ENCODE results near the gene EMILIN2. TPM values are rescaled to one million over a fixed set of nuclear protein-coding genes. Genes with fewer than 3 reads are reported as not detected.

Gene EMILIN2
- total and polyA plus RNA-seq, 9 of the 15 experiments (the other 6 are each of a cell fraction or from before 2014, with no cell fraction given) = 0.01 to 0.40 (median 0.19) TPM

- no peak for FAIRE-seq
- WGBS (ENCODE audit: insufficient coverage, low coverage, missing lambda C conversion rate) = 92% methylated on average over 1 of the region's 1 CpG
- Histone ChIP-seq H3K4me2 (ENCODE audit: insufficient read depth, low read length) (no peak overlapping the region), H4K20me1 (replicated peaks; ENCODE audit: control insufficient read depth, insufficient read depth, low read length) (no peaks in the 10 kb centered on the region), H3K36me3 (ENCODE audit: control insufficient read depth, insufficient read depth, low read length) (peaks cover 79% of the 10 kb centered on the region), H3K4me1 (replicated peaks in 1 of 2; ENCODE audit: control insufficient read depth in 2 of 2, insufficient read depth in 2 of 2, low read length in 2 of 2) (no peaks in the 10 kb centered on the region), H3K27ac (ENCODE audit: extremely low read depth, low read depth, low read length) (no peak overlapping the region), H3K9me1 (ENCODE audit: control insufficient read depth, insufficient read depth, low read length) (no peaks in the 10 kb centered on the region), H3K9me3 (replicated peaks; ENCODE audit: control insufficient read depth, insufficient read depth, low read depth, low read length) (no peaks in the 10 kb centered on the region), H3K27me3 (ENCODE audit: control insufficient read depth in 2 of 2, insufficient read depth in 2 of 2, low read length in 2 of 2) (no peaks in the 10 kb centered on the region), H3K79me2 (ENCODE audit: control insufficient read depth, insufficient read depth, low read length) (no peaks in the 10 kb centered on the region), H3K4me3 (no peak overlapping the region), H3K9ac (ENCODE audit: insufficient read depth in 1 of 2, low read depth in 2 of 2, low read length in 2 of 2) (no peak overlapping the region), H2AFZ (ENCODE audit: low read depth, low read length) (no peak overlapping the region)
- in situ Hi-C loops (cut with MboI) = no loop called here
- no TSS peak for BruUV-seq (replicated peaks)
- intact Hi-C loops (cut with micrococcal nuclease) = no loop called here
- ChIA-PET POLR2A (no interaction called here), CTCF (ENCODE audit: low intra/inter-chr PET ratio) (no interaction called here)
- DNase-seq (ENCODE audit: extremely low read depth in 1 of 4, low spot score in 3 of 4) = no peak
- no peak for ATAC-seq
- TF ChIP-seq JUND (IDR thresholded peaks at IDR 0.05; ENCODE audit: borderline replicate concordance, low read depth, low read length) = no peak
- no peak for TF ChIP-seq JUND (tag; IDR thresholded peaks at IDR 0.05; ENCODE audit: borderline replicate concordance, low read depth, low read length)
- TF ChIP-seq SFPQ (IDR thresholded peaks at IDR 0.05; ENCODE audit: low read depth, low read length) = no peak
- TF ChIP-seq ILF3 (IDR thresholded peaks at IDR 0.05; ENCODE audit: borderline replicate concordance) = no peak
- no peak for TF ChIP-seq HBP1 (CRISPR knock-in tag; IDR thresholded peaks at IDR 0.05)
- TF ChIP-seq TSC22D4 (tag; IDR thresholded peaks at IDR 0.05) = no peak
- no peak for TF ChIP-seq TAF9B (IDR thresholded peaks at IDR 0.05; ENCODE audit: partially characterized antibody)
- no peak for TF ChIP-seq CBX3 (IDR thresholded peaks at IDR 0.05; ENCODE audit: borderline replicate concordance in 1 of 2, low read length in 2 of 2)
- TF ChIP-seq FOXP4 (CRISPR knock-in tag; IDR thresholded peaks at IDR 0.05; ENCODE audit: borderline replicate concordance) = no peak
- TF ChIP-seq NCOA2 (IDR thresholded peaks at IDR 0.05; ENCODE audit: partially characterized antibody in 2 of 2) = no peak
- TF ChIP-seq STAT6 (CRISPR knock-in tag; IDR thresholded peaks at IDR 0.05) = no peak
- no peak for TF ChIP-seq STAT5B (CRISPR knock-in tag; IDR thresholded peaks at IDR 0.05)
- TF ChIP-seq ZNF785 (CRISPR knock-in tag; IDR thresholded peaks at IDR 0.05) = no peak
- TF ChIP-seq ZZZ3 (IDR thresholded peaks at IDR 0.05) = no peak
Observed at GRCh38 chr18:2797951-2798350, 48.9 kb upstream of the EMILIN2 start.
